Measurements from ENCODE around the gene INHBA. TPM values are rescaled to one million over a fixed set of nuclear protein-coding genes. Genes with fewer than 3 reads are reported as not detected.

Gene INHBA
- 70.2 TPM for total RNA-seq
- long read RNA-seq, full-length matches to known transcripts, result 70 of 94 reads
- long read RNA-seq, partial matches to known transcripts, result 12 of 94 reads
- long read RNA-seq, other reads (novel, unspliced or antisense), result 12 of 94 reads

DNA sequence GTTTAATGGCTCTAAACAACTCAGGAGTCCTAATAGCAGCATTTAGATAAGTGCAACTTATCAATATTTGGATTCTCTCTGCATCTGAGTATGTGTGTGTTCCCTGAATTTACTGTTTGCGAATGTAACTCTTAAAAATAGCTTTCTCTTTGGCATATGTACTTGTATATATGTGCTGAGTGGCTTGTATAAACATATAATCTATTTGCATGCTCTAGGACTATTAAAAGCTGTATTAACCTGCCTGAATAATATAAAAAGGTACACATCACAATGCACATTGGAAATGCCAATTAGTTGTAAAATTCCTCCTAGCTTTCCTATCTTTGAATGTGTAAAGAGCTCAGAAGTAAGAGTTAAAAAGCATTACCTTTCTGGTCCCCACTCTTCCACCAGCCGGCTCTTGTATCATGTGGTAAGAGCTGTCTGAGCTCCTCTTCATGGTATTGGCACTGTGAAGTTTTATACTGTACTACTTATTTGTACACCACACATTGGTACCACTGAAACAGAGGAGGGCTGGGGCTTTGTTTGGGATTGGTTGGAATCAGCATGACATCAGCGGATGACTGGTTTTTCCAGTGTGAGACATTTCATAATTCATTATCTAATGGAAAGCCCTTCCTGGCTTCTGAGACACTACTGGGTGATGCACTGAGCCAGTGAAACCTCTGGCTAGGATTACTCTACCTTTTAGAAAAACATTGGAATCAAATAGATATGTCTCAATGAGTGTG is at the start of gene INHBA:
INHBA (minus strand) TSS at position 456 of the 737 bp plus-strand sequence. CDS start 2,716 bp downstream, outside the sequence.
- Histone ChIP-seq H3K4me3 (peak within 1 kb of the TSS; percentile 30), H3K9me3 (no peaks in the 10 kb centered on the region), H3K27me3 (peaks cover 18% of the 10 kb centered on the region), H3K4me1 (peaks cover 9% of the 10 kb centered on the region), H3K27ac (peak within 1 kb of the TSS; percentile 61), H3K36me3 (no peaks in the 10 kb centered on the region)
- ATAC-seq (peak; percentile 48), DNase-seq (no peak)
- intact Hi-C loops (cut with DNase I), result no loop called here
- TF ChIP-seq CTCF (IDR thresholded peaks at IDR 0.05), result no peak

DNA sequence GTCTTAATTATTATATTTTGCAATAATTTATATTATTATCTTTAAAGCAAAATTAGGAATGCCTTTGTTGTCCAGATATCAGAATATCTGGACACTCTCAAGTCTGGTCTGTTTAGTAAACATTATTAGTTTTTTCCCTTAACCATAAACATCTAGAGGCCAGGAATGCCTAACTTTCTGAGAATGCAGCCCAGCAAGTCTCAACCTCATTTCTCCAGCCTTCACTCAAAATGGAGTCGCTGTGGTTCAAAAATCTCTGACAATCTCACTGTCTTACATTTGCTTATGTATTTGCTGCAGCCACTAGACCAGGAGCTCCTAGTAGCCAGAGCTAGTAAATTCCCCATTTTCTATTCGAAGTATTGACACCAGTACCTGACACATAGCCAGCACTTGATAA is 49.7 kb upstream of the INHBA start:
- no peaks in the 10 kb centered on the region for H3K4me1 ChIP-seq
- H3K27me3 ChIP-seq, result no peaks in the 10 kb centered on the region
- no peak for TF ChIP-seq CTCF (IDR thresholded peaks at IDR 0.05)
- ATAC-seq (no peak), DNase-seq (no peak)
- no peak overlapping the region for H3K4me3 ChIP-seq
- H3K9me3 ChIP-seq, result peaks cover 24% of the 10 kb centered on the region
- intact Hi-C loops (cut with DNase I), result no loop called here
- no peaks in the 10 kb centered on the region for H3K36me3 ChIP-seq
- no peak overlapping the region for H3K27ac ChIP-seq

GRCh38 chr7:41750661-41751540 is 48.0 kb upstream of the INHBA start:
- Histone ChIP-seq H3K27me3 (no peaks in the 10 kb centered on the region), H3K4me1 (no peaks in the 10 kb centered on the region), H3K27ac (no peak overlapping the region), H3K9me3 (peaks cover 16% of the 10 kb centered on the region), H3K4me3 (no peak overlapping the region), H3K36me3 (no peaks in the 10 kb centered on the region)
- DNase-seq (no peak), ATAC-seq (no peak)
- intact Hi-C loops (cut with DNase I), result no loop called here
- no peak for TF ChIP-seq CTCF (IDR thresholded peaks at IDR 0.05)

DNA sequence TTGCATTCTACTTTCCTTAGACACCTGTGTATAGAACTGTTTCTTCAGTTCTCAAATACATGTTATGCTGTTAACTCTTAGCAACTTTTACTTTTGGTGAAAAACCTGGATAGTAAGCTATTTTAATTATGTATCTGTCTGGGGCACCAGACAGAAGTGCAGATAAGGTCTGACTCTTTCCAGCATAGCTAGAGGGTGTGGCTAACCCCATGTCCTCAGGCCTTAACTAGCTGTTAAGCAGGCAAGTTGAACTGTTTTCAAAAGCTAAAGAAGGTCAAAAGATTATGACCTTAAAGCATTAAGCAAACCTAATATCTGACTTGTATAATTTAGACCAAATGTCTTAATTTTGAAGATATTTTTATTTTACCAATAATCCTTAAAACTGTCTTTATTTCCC is 45.1 kb upstream of the INHBA start:
- intact Hi-C loops (cut with DNase I), result no loop called here
- Histone ChIP-seq H3K9me3 (no peaks in the 10 kb centered on the region), H3K4me3 (no peak overlapping the region), H3K27ac (no peak overlapping the region), H3K27me3 (no peaks in the 10 kb centered on the region), H3K4me1 (no peaks in the 10 kb centered on the region), H3K36me3 (no peaks in the 10 kb centered on the region)
- no peak for DNase-seq
- no peak for TF ChIP-seq CTCF (IDR thresholded peaks at IDR 0.05)
- ATAC-seq, result no peak

DNA sequence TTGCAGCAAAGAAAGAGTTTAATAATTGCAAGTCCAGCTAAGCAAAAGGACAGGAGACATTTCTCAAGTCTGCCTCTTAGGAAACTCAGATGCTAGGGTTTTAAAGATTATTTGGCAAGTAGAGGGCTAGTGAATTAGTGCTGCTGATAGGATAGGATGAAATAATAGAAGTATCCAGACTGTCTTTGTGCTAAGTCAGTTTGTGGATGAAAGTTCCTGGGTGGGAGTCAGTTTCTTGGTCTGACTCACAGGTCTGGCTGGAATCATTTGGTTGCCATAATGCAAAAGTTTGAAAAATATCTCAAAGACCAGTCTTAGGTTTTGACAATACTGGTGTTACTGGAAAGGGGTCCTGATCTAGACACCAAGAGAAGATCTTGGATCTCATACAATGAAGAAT is 42.6 kb upstream of the INHBA start:
- ATAC-seq (no peak), DNase-seq (no peak)
- Histone ChIP-seq H3K36me3 (no peaks in the 10 kb centered on the region), H3K27ac (no peak overlapping the region), H3K4me1 (no peaks in the 10 kb centered on the region), H3K27me3 (no peaks in the 10 kb centered on the region), H3K4me3 (no peak overlapping the region), H3K9me3 (no peaks in the 10 kb centered on the region)
- intact Hi-C loops (cut with DNase I), result no loop called here
- TF ChIP-seq CTCF (IDR thresholded peaks at IDR 0.05), result no peak
